ENCODE results near the gene MNT.
"Not testable (repeated sequence)": the region's sequence is repeated elsewhere in the genome, so short reads cannot be mapped to it uniquely, and the experiment has no call there.

Gene MNT, protein sequence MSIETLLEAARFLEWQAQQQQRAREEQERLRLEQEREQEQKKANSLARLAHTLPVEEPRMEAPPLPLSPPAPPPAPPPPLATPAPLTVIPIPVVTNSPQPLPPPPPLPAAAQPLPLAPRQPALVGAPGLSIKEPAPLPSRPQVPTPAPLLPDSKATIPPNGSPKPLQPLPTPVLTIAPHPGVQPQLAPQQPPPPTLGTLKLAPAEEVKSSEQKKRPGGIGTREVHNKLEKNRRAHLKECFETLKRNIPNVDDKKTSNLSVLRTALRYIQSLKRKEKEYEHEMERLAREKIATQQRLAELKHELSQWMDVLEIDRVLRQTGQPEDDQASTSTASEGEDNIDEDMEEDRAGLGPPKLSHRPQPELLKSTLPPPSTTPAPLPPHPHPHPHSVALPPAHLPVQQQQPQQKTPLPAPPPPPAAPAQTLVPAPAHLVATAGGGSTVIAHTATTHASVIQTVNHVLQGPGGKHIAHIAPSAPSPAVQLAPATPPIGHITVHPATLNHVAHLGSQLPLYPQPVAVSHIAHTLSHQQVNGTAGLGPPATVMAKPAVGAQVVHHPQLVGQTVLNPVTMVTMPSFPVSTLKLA
- total RNA-seq: 26.4 to 70.0 reads per million in 2 donors

DNA sequence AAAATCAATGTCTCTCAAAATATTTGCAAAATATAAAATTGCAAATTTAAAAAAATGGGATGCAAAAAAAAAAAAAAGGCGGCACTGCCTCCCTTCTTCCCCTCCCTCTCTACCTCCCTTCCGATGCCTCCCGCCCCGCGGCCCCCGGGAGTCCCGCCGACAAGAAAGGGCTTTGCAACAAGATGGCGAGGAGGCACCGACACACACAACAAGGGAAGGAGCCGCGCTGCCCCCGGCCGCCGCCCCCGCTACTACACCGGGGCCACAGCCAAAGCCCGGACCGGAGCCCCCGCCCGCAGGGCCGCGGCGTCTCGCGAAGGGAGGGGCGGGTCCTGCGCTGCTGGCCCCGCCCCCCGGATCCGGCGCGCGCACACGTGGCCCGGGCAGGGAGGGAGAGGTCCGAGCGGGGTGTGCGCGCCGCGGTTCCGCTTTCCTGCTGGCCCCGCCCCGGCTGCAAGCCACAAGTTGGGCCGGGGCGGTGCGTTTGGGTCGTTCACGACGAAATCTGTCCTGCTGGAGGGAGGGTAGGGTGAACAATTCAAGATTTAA lies at the start of gene MNT:
TSS of gene MNT (minus strand) at position 184 of the 549 bp plus-strand sequence. CDS start 348 bp downstream, outside the sequence.
- DNase-seq: peak; percentile 89

GRCh38 chr17:2450016-2450650 lies 49.3 kb upstream of the MNT start:
- no peak for DNase-seq

DNA sequence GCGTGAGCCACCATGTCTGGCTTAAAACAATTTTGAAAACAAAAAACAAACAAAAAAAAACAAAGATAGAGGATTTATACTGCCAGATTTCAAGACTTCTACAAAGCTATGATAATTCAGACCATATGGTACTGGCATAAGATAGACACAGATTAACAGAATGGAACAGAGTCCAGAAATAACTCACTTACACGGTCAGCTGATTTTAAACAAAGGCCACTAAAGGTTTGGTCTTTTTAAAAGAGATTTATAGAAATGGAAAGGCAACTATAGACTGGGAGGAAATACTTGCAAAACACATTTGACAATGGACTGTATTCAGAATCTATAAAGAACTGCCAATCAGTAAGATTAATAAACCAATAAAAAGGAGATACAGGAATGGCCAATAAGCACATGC lies 48.6 kb upstream of the MNT start:
- DNase-seq: no peak

DNA sequence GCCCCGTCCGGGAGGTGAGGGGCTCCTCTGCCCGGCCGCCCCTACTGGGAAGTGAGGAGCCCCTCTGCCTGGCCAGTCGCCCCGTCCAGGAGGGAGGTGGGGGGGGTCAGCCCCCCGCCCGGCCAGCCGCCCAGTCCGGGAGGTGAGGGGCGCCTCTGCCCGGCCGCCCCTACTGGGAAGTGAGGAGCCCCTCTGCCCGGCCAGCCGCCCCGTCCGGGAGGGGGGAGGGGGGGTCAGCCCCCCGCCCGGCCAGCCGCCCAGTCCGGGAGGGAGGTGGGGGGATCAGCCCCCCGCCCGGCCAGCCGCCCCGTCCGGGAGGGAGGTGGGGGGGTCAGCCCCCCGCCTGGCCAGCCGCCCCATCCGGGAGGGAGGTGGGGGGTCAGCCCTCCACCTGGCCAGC lies 46.6 kb upstream of the MNT start:
- DNase-seq: not testable (repeated sequence)

DNA sequence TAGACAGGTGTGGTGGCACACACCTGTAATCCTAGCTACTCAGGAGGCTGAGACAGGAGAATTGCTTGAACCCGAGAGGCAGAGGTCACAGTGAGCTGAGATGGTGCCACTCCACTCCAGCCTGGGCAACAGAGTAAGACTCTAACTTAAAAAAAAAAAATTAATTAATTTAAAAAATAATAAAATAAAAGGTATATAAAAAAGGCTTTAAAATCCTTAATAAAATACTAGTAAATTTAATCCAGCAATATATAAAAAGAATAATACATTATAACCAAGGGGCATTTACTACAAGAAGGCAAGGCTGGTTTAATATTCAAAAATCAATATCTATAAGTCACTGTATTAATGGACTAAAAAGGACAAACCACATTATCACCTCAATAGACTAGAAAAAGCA lies 44.8 kb upstream of the MNT start:
- DNase-seq: no peak

DNA sequence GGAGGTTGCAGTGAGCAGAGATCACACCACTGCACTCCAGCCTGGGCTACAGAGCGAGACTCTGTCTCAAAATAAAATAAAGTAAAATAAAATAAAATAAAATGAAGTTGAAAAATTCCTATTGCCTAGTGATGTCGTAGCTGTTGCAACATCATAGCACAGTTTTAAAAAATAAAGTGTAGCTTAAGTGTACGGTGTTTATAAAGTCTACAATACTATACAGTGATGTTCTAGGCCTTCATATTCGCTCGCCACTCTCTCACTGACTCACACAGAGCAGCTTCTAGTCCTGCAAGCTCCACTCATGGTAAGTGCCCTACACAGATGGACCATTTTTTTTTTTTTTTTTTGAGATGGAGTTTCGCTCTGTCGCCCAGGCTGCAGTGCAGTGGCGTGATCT lies 43.5 kb upstream of the MNT start:
- DNase-seq: no peak

DNA sequence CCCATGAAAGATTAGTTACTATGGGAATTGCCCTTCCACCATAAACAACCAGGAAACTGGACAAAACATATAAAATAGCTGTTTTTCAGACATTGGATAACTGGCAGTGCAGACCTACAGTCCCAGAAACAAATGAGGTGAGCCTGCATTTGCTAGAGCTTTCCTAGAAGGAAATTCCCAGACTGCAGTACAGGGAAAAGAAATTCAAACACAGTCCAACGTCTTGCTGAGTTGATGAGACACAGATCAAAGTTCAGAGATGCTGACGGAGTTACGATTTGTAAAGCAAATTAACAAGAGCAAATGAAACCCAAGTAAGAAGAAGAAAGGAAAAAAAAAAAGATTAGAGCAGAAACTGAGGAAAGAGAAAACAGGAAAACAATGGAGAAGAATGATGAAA lies 41.3 kb upstream of the MNT start:
- DNase-seq: no peak

GRCh38 chr17:2440930-2441329 lies 40.1 kb upstream of the MNT start:
- DNase-seq: no peak

GRCh38 chr17:2439997-2440396 lies 39.1 kb upstream of the MNT start:
- DNase-seq: not testable (repeated sequence)

GRCh38 chr17:2438823-2439222 lies 38.0 kb upstream of the MNT start:
- no peak for DNase-seq

DNA sequence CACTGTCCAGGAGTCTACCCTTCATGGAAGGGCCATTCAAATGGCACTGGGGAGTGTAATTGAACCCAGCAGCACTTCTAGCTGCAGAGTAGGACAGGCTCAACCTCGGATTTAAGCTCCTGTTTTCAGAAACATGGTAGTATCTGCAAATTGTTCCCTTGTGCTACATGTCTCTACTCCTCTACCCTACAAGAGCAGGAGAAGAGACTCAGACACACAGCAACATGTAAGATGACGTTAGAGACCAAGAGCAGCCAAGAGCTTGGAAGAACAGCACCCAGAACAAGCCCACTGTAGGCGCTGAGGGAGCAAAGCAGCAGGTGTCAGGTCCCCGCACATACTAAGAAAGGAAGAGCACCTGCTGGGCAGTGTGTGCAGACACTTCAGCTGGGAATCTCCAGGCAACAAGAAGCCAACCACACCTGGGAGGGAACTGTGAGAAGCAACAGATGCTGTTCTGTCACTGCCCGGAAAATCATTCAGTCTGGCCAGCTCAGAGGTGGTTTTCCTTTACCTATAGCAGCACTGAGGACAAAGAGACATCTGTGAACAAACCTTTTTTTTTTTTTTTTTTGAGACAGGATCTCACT lies 35.6 kb upstream of the MNT start:
- no peak for DNase-seq

DNA sequence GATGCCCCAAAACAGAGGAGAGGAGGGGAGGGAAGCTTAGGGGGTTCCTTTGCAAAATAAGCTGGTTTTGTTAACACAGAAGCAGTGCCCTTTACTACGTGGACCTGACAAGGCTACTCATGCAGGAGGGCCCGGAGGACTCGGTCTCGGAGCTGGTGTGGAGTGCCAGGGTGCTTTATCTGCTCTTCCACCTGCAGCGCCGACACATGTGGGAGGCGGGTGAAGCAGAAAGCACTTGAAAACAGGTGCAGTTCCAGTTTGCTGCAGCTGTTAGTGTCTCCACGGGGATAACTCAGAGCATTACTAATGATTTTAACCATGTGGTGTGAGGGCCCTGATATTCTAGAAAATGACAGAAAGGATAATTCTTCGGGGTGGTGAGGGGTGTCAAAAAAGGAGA lies 35.0 kb upstream of the MNT start:
- DNase-seq: no peak

DNA sequence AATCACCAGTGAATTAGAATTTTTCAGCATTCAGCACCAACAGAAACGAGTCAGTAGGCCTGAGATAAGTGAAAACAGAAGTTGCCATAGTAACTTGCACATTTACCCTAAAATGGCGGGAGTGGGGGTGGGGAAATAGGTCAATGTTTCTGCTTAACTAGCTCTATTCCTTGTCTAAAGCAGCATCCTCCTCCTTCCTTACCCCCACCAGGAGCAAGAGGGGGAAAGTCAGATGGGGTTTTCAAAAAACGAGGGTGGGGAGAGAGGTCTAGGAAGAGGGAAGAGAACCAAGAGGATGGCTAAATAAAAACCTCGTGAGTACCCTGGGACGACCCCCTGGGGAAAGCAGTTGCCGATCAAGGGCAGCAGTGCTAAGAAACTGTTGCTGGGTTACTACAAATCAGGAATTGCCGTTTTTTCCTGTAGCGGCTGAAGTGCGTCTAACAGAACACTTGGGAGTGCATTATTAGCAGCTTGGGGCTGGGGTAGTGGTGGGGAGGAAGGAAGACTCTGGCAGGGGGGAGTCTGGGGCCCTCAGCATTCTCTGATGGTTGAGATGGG lies 34.4 kb upstream of the MNT start:
- DNase-seq: no peak

DNA sequence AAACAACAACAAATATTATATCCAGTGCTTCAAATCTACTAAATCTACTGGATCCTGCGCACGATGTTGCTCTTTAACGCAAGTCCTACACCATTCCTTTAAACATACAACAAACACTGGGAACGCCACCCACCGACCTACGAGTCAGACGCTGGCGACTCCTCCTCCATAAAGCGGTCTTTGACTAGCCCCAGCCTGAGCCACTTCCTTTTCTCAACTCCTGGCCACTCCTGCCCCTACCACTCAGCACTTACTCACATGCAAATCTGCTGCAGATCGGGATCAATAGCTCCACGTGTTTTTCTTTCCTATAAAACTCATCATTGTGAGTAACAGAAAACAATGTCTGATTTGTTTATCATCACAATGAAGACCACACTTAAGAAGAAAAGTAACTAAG lies 32.8 kb upstream of the MNT start:
- DNase-seq: no peak

DNA sequence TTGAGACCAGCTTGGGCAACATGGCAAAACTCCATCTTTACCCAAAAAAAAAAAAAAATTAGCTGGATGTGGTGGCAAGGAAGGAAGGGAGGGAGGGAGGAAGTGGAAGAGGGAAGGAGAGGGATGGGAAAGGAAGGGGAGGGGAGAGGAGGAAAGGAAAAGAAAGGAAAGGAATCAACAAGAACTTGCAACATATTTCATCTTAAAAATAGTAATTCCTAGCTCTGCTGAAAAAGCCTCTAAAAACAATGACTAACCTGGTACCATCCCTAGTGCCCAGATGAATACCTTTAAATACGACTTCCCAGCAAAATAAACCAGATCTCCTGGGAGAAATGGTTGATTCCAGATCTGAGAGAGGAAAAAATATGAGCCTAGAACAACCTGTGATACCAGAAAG lies 27.1 kb upstream of the MNT start:
- DNase-seq: no peak

DNA sequence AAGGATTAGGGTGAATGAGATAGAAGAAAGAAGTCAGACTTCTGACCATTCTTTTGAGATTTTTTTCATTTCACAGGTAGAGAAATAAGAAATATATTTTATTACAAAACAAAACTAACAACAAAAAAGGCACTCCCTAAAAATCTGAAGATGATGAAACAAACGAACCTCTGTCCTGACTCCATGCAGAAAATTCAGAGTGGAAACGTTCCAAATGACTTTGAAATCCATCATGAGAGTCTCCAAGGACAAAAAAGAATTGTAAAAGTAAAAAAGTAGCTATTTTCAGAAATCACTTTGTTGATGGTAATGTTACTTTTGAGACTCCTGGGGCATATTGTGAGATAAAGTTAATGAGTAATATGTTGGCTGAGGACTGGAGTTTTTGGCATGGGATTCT lies 26.4 kb upstream of the MNT start:
- DNase-seq: no peak

GRCh38 chr17:2423271-2423670 lies 22.4 kb upstream of the MNT start:
- no peak for DNase-seq

GRCh38 chr17:2421315-2422147 lies 20.7 kb upstream of the MNT start:
- DNase-seq: no peak

- DNase-seq: no peak
These were observed 19.3 kb upstream of the MNT start for GRCh38 chr17:2420176-2420575.

DNA sequence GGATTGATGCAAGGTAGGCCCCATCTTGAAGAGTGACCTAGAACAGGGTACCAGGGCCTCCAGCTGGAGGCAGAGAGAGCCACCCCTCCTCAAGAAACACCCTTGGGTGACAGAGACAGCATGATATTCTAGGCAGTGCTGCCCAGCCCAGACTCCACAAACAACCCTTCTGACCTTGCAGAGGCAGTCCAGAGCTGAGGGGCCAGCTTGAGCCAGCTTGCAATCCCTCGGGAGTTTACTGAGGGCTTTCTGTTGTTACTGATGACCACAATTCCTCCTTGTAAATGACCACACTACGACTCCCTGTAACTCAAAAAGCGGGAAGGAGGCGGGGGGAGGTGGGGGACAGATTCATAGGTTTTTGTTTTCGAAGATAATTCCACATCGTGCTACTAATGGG lies 18.6 kb upstream of the MNT start:
- DNase-seq: no peak

GRCh38 chr17:2418572-2418971 lies 17.7 kb upstream of the MNT start:
- DNase-seq: no peak
